Activated CD4-positive, alpha-beta T cell treated with anti-CD3 and anti-CD28 coated beads, Interleukin-10, Interleukin-2, amounts not matched to agents 100 ng/mL and 50 ng/mL, durations not matched to agents 16 hours and 8 hours (primary cell): ENCODE measurements around the gene MDH1B.

Experiments used
- DNase-seq: peaks from one replicate; pipeline ENCODE4 v3.0.0-alpha.2; 2020

The MDH1B gene

GRCh38 chr2:206693399-206694137 lies 71.6 kb downstream of the MDH1B start:
- DNase-seq, result peak; percentile 61

GRCh38 chr2:206692971-206693370 lies 72.2 kb downstream of the MDH1B start:
- DNase-seq, result no peak

DNA sequence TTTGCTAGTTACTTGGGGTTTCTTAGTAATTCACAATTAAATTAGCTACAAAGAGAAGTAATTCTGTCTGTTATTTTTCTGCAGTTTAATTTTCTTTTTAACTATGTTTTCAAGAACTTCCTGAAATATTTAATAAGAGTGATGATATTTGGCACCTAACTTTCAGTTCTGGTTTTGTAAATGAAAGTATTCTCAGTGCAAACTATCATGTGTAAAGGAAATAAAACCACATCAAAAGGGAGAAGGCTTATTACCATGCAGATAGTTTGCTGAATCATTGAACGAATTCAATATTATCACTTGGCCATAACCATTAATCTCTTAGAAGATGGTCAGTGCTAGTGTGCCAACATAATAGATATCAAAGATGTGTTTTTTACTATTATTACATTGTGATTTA lies 76.1 kb downstream of the MDH1B start:
- no peak for DNase-seq

DNA sequence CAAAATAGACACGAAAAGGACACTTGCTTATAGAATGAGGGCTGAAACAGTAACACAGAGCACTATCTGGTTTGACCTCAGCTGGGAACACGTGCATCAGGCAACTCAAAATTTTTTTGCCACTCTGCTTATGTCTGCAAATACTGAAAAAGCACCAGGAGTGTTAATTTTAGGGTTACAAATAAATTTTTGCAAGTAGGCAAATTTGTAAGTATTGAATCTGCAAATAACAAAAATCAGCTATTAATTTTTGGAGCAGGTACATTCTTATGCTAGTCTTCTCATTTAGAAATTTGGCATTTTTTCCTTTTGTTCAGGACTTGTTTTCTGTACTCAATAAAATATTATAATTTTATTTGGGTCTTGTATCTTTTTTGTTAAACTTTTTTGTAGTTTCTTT lies 76.7 kb downstream of the MDH1B start:
- DNase-seq, result no peak
